ENCODE data around the gene ZNF717. TPM values are rescaled to one million over a fixed set of nuclear protein-coding genes. Genes with fewer than 3 reads are reported as not detected.
A peak's percentile ranks its signal among the peaks of the same experiment; 100 is the strongest.
"Not testable (repeated sequence)": the region's sequence is repeated elsewhere in the genome, so short reads cannot be mapped to it uniquely, and the experiment has no call there.

ZNF717 gene
- total RNA-seq, 4 donors from 2014 or later, result 2.0 to 4.3 (median 2.2) TPM

- Histone ChIP-seq H3K9me3 (no peaks in the 10 kb centered on the region), H3K4me3 (no peak overlapping the region), H3K36me3 (peaks cover 0 to 21% of the 10 kb centered on the region in 2 donors), H3K27ac (no peak overlapping the region), H3K4me1 (peaks cover 0 to 7% of the 10 kb centered on the region in 2 donors), H3K27me3 (no peaks in the 10 kb centered on the region)
- no peak for ATAC-seq
- DNase-seq, result no peak
- intact Hi-C loops (cut with DNase I; ENCODE audit: low total_unique reads), result no loop called here
- in situ Hi-C loops (cut with MboI; ENCODE audit: low sequenced_read_pairs in 4 of 4), result no loop called here
- TF ChIP-seq CTCF (IDR thresholded peaks at IDR 0.05 in 4 of 5, conservative IDR thresholded peaks at IDR 0.05 in 1 of 5) (no peak), POLR2A (IDR thresholded peaks at IDR 0.05) (no peak)
Measured at GRCh38 chr3:75781079-75781745, 4.1 kb downstream of the ZNF717 start.

- H3K4me1 ChIP-seq; intact Hi-C loops (cut with DNase I; ENCODE audit: low total_unique reads); H3K9me3 ChIP-seq; ATAC-seq; H3K27ac ChIP-seq; H3K27me3 ChIP-seq; H3K4me3 ChIP-seq; in situ Hi-C loops (cut with MboI; ENCODE audit: low sequenced_read_pairs in 4 of 4); DNase-seq: not testable (repeated sequence)
- H3K36me3 ChIP-seq, result peaks cover 0 to 18% of the 10 kb centered on the region in 2 donors
Measured at GRCh38 chr3:75777742-75778141, 7.6 kb downstream of the ZNF717 start.

- H3K9me3 ChIP-seq; H3K27me3 ChIP-seq; H3K27ac ChIP-seq; in situ Hi-C loops (cut with MboI; ENCODE audit: low sequenced_read_pairs in 4 of 4); DNase-seq; ATAC-seq; H3K4me1 ChIP-seq; H3K4me3 ChIP-seq; intact Hi-C loops (cut with DNase I; ENCODE audit: low total_unique reads): not testable (repeated sequence)
- H3K36me3 ChIP-seq, result peaks cover 0 to 32% of the 10 kb centered on the region in 2 donors
Measured at GRCh38 chr3:75771631-75772030, 13.7 kb downstream of the ZNF717 start.

GRCh38 chr3:75768303-75769017, 16.9 kb downstream of the ZNF717 start:
- in situ Hi-C loops (cut with MboI; ENCODE audit: low sequenced_read_pairs in 4 of 4) (no loop called here), intact Hi-C loops (cut with DNase I; ENCODE audit: low total_unique reads) (no loop called here)
- Histone ChIP-seq H3K27ac (no peak overlapping the region), H3K4me1 (no peaks in the 10 kb centered on the region), H3K27me3 (no peaks in the 10 kb centered on the region), H3K4me3 (no peak overlapping the region), H3K9me3 (no peaks in the 10 kb centered on the region), H3K36me3 (peaks cover 0 to 35% of the 10 kb centered on the region in 2 donors)
- no peak for ATAC-seq
- no peak for DNase-seq
- TF ChIP-seq CTCF (IDR thresholded peaks at IDR 0.05 in 4 of 5, conservative IDR thresholded peaks at IDR 0.05 in 1 of 5), result no peak
- TF ChIP-seq POLR2A (IDR thresholded peaks at IDR 0.05), result no peak

GRCh38 chr3:75737831-75738493, 47.4 kb downstream of the ZNF717 start:
- no peak for TF ChIP-seq POLR2A (IDR thresholded peaks at IDR 0.05)
- no peaks in the 10 kb centered on the region for H3K4me1 ChIP-seq
- H3K9me3 ChIP-seq, result peaks cover 3 to 48% (median 29%) of the 10 kb centered on the region in 3 donors
- peaks cover 4 to 43% of the 10 kb centered on the region in 2 donors for H3K36me3 ChIP-seq
- in situ Hi-C loops (cut with MboI; ENCODE audit: low sequenced_read_pairs in 4 of 4) (no loop called here), intact Hi-C loops (cut with DNase I; ENCODE audit: low total_unique reads) (no loop called here)
- no peak overlapping the region for H3K27ac ChIP-seq
- no peak for DNase-seq
- H3K27me3 ChIP-seq, result no peaks in the 10 kb centered on the region
- peak overlapping the region in 1 of 4 donors; percentile 31 for H3K4me3 ChIP-seq
- no peak for ATAC-seq

GRCh38 chr3:75727985-75728384, 57.4 kb downstream of the ZNF717 start:
- in situ Hi-C loops (cut with MboI; ENCODE audit: low sequenced_read_pairs in 4 of 4) (no loop called here), intact Hi-C loops (cut with DNase I; ENCODE audit: low total_unique reads) (no loop called here)
- TF ChIP-seq CTCF (IDR thresholded peaks at IDR 0.05 in 4 of 5, conservative IDR thresholded peaks at IDR 0.05 in 1 of 5) (no peak), POLR2A (IDR thresholded peaks at IDR 0.05) (no peak)
- Histone ChIP-seq H3K36me3 (peaks cover 0 to 19% of the 10 kb centered on the region in 2 donors), H3K4me1 (no peaks in the 10 kb centered on the region), H3K4me3 (peak overlapping the region in 1 of 4 donors; percentile 13), H3K27me3 (no peaks in the 10 kb centered on the region), H3K9me3 (peaks cover 0 to 4% (median 0%) of the 10 kb centered on the region in 3 donors), H3K27ac (no peak overlapping the region)
- ATAC-seq (no peak), DNase-seq (no peak)
